Measurements from ENCODE around the gene GPR32.
"Not testable (repeated sequence)": the region's sequence is repeated elsewhere in the genome, so short reads cannot be mapped to it uniquely, and the experiment has no call there.

The GPR32 gene

GRCh38 chr19:50797781-50798658 lies 27.8 kb downstream of the GPR32 start:
- Mint-ChIP-seq H3K27ac (no peak overlapping the region), H3K27me3 (no peaks in the 10 kb centered on the region), H3K4me1 (ENCODE audit: low read depth) (peaks cover 25% of the 10 kb centered on the region), H3K36me3 (peaks cover 12% of the 10 kb centered on the region), H3K9me3 (ENCODE audit: low read depth) (no peaks in the 10 kb centered on the region), H3K4me3 (no peak overlapping the region)

DNA sequence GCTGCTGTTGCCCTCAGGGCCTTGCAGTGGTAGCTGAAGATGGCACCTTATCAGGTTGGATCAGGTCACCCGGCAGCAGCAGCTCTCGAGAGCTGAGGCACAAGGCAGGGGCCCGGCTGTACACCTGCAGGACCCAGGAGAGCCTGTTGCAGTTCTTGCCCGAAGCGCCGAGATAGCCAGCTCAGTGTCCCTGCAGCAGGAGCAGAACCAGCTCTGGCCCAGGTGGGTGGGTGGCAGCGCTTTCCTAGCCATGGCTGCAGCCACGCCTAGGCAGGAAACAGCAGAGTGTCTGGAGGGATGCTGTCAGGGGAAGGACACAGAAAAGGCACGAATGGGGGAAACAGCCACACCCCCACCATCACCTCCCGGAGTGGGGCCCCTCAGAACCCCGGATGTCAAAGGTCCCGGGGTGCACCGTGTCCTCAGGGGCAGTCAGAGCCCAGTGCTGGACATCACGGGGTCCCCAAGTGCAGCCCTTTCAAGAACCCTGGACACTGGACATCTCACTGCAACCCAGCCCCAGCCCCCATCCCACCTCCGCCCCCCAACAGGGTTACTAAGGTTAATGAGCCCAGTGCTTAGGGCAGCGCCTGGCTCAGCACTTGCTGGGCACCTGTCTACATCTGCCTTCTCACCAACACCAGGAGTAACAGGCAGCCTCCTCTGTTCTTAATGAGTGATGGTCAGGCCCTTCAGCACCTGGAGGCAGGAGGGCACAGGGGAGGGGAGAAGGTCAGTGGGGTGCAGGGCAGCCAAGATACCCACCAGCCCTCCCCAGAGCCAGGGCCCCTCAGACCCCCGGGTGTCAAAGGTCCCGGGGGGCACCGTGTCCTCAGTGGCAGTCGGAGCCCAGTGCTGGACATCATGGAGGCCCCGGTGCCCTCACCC lies 28.6 kb downstream of the GPR32 start:
- no peaks in the 10 kb centered on the region for H3K27me3 Mint-ChIP-seq
- no peaks in the 10 kb centered on the region for H3K9me3 Mint-ChIP-seq (ENCODE audit: low read depth)
- H3K4me3 Mint-ChIP-seq = no peak overlapping the region
- peaks cover 16% of the 10 kb centered on the region for H3K36me3 Mint-ChIP-seq
- H3K27ac Mint-ChIP-seq = no peak overlapping the region
- peaks cover 32% of the 10 kb centered on the region for H3K4me1 Mint-ChIP-seq (ENCODE audit: low read depth)

DNA sequence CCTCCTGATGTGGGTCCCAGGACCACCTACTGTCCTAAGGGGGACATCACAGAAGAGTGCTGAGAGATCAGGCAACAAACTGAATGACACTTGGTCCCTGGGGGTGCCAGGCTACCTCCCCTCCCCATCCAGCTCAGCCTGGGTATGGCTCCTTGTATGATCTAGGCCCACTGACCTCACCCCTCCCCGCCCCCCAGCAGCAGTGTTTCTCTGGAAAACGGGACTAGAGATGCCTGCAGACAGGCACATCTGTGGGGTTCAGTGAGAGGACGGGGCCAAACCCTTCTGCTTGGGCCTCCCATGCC lies 29.2 kb downstream of the GPR32 start:
- Mint-ChIP-seq H3K27me3 (no peaks in the 10 kb centered on the region), H3K36me3 (peaks cover 16% of the 10 kb centered on the region), H3K4me3 (no peak overlapping the region), H3K9me3 (ENCODE audit: low read depth) (no peaks in the 10 kb centered on the region), H3K4me1 (ENCODE audit: low read depth) (peaks cover 28% of the 10 kb centered on the region), H3K27ac (no peak overlapping the region)

DNA sequence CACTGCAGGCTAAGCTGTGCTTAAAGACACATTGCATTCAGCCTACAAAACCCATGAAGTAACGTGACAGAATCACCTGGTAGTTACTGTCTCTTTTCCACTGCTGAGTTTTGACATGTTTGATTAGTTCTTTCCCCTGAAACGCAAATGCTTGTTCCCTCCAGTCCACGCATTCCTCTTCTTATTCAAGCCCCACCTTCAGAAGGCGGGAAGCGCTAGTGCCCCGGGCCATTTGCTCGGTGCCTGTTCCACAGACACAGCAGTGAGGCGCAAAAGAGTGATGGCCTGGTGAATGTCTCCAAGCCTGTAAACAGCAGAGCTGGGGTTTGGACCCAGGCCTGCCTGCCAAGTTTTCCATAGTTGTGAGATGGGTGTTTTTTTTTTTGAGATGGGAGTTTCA lies 30.8 kb downstream of the GPR32 start:
- H3K9me3 Mint-ChIP-seq (ENCODE audit: low read depth) = no peaks in the 10 kb centered on the region
- peak overlapping the region; percentile 72 for H3K4me3 Mint-ChIP-seq
- H3K36me3 Mint-ChIP-seq = peaks cover 16% of the 10 kb centered on the region
- H3K27me3 Mint-ChIP-seq = no peaks in the 10 kb centered on the region
- H3K27ac Mint-ChIP-seq = peak overlapping the region; percentile 81
- peaks cover 39% of the 10 kb centered on the region for H3K4me1 Mint-ChIP-seq (ENCODE audit: low read depth)

GRCh38 chr19:50803633-50804419 lies 33.6 kb downstream of the GPR32 start:
- peak overlapping the region; percentile 100 for H3K27ac Mint-ChIP-seq
- no peaks in the 10 kb centered on the region for H3K9me3 Mint-ChIP-seq (ENCODE audit: low read depth)
- peaks cover 16% of the 10 kb centered on the region for H3K36me3 Mint-ChIP-seq
- H3K27me3 Mint-ChIP-seq = no peaks in the 10 kb centered on the region
- H3K4me3 Mint-ChIP-seq = peak overlapping the region; percentile 96
- peaks cover 39% of the 10 kb centered on the region for H3K4me1 Mint-ChIP-seq (ENCODE audit: low read depth)

GRCh38 chr19:50804420-50805272 lies 34.4 kb downstream of the GPR32 start:
- Mint-ChIP-seq H3K27ac (peak overlapping the region; percentile 100), H3K4me1 (ENCODE audit: low read depth) (peaks cover 39% of the 10 kb centered on the region), H3K36me3 (peaks cover 16% of the 10 kb centered on the region), H3K4me3 (peak overlapping the region; percentile 96), H3K9me3 (ENCODE audit: low read depth) (no peaks in the 10 kb centered on the region), H3K27me3 (no peaks in the 10 kb centered on the region)

DNA sequence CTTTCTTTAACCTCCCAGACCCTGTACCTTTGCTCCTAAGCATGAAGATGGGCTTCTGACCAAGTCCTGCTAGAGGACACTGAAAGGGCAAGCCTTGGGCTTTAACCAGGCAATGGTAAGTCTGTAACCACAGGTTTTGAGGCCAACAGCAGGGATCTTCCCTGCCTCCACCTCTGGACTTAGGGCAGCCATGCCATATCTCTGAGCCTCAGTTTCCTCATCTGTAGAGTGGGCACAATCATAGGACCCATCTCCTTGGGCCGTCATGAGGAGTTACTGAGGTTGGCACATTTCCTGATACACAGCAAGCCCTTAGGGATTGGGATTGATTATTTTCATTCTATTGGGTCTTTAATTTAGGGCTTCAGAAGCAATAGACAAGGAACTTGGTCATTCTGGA lies 38.6 kb downstream of the GPR32 start:
- Mint-ChIP-seq H3K4me1 (ENCODE audit: low read depth) (peaks cover 13% of the 10 kb centered on the region), H3K27ac (no peak overlapping the region), H3K4me3 (no peak overlapping the region), H3K27me3 (peaks cover 4% of the 10 kb centered on the region), H3K9me3 (ENCODE audit: low read depth) (no peaks in the 10 kb centered on the region), H3K36me3 (no peaks in the 10 kb centered on the region)

DNA sequence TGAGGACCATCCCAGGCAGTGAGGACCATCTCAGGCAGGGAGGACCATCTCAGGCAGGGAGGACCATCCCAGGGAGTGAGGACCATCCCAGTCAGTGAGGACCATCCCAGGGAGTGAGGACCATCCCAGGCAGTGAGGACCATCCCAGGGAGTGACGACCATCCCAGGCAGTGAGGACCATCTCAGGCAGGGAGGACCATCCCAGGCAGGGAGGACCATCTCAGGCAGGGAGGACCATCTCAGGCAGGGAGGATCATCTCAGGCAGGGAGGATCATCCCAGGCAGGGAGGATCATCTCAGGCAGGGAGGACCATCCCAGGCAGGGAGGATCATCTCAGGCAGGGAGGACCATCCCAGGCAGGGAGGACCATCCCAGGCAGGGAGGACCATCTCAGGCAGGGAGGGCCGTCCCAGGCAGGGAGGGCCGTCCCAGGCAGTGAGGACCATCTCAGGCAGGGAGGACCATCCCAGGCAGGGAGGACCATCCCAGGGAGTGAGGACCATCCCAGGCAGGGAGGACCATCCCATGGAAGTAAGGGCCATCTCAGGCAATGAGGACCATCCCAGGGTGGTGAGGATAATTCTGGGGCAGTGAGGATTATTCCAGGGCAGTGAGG lies 41.5 kb downstream of the GPR32 start:
- H3K36me3 Mint-ChIP-seq; H3K9me3 Mint-ChIP-seq (ENCODE audit: low read depth); H3K4me1 Mint-ChIP-seq (ENCODE audit: low read depth); H3K4me3 Mint-ChIP-seq; H3K27ac Mint-ChIP-seq: not testable (repeated sequence)
- H3K27me3 Mint-ChIP-seq = peaks cover 21% of the 10 kb centered on the region

DNA sequence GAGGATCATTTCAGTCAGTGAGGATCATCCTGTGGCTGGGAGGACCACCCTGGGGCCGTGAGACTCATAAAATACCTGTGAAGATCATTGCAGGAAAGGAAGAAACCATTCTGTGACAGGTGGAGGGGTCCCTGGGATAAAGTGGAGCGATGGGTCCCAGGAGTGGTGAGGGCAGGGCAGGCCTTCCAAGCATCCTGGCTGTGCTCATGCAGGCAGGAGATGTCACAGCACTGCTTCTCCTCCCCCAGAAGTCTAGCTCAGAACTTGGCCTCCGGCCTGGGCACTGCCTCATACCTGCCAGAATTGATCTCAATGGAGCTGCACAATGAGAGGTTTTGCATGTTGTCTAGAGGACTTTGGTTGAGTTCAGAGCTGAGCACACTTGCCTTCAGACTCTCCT lies 42.2 kb downstream of the GPR32 start:
- Mint-ChIP-seq H3K9me3 (ENCODE audit: low read depth) (no peaks in the 10 kb centered on the region), H3K27me3 (peaks cover 24% of the 10 kb centered on the region), H3K4me3 (no peak overlapping the region), H3K4me1 (ENCODE audit: low read depth) (peaks cover 10% of the 10 kb centered on the region), H3K36me3 (no peaks in the 10 kb centered on the region), H3K27ac (no peak overlapping the region)

DNA sequence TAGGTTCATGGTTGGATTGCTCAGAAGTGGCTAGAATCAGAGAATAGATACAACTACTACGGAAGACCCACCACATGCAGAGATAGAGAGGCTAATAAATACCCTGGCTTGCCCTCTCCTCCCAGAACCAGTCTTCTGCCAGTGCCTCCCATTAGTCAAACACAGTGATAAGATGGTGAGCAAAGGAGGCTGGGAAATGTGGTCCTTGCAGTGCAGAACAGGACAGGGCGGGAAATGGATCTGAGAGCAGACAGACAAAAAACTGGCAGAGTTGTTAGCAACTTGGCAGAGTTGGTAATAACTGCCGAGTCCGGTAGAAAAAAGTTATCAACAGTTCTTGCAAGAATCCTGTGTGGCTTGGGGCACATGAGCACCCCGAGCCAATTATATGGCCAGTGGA lies 44.6 kb downstream of the GPR32 start:
- H3K4me1 Mint-ChIP-seq (ENCODE audit: low read depth) = peaks cover 27% of the 10 kb centered on the region
- peaks cover 35% of the 10 kb centered on the region for H3K27me3 Mint-ChIP-seq
- no peak overlapping the region for H3K4me3 Mint-ChIP-seq
- H3K36me3 Mint-ChIP-seq = peaks cover 2% of the 10 kb centered on the region
- H3K27ac Mint-ChIP-seq = no peak overlapping the region
- H3K9me3 Mint-ChIP-seq (ENCODE audit: low read depth) = no peaks in the 10 kb centered on the region

DNA sequence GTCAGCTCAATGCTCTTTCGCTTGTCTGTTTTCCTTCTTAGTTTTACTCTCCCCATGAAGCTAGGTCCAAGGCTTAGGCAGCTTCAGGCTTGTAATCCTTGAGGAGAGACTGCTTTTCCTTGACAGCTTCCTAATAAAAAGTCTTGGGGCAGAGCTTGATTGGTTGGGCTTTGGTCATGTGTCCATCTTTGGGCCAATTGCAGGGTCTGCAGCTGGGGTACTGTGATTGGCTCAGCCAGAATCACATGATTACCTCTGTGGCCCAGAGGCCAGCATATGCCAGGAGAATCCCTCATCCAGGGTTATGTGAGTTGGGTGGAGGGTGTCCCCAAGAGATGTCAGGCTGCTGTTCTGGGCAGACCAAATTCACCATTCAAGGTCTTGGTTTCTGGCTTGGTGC lies 45.2 kb downstream of the GPR32 start:
- H3K9me3 Mint-ChIP-seq (ENCODE audit: low read depth) = no peaks in the 10 kb centered on the region
- H3K4me3 Mint-ChIP-seq = no peak overlapping the region
- H3K36me3 Mint-ChIP-seq = peaks cover 2% of the 10 kb centered on the region
- H3K27me3 Mint-ChIP-seq = peaks cover 41% of the 10 kb centered on the region
- no peak overlapping the region for H3K27ac Mint-ChIP-seq
- peaks cover 33% of the 10 kb centered on the region for H3K4me1 Mint-ChIP-seq (ENCODE audit: low read depth)

- Mint-ChIP-seq H3K27me3 (peaks cover 50% of the 10 kb centered on the region), H3K36me3 (peaks cover 2% of the 10 kb centered on the region), H3K27ac (no peak overlapping the region), H3K9me3 (ENCODE audit: low read depth) (no peaks in the 10 kb centered on the region), H3K4me1 (ENCODE audit: low read depth) (peaks cover 39% of the 10 kb centered on the region), H3K4me3 (peak overlapping the region; percentile 77)
Measured at GRCh38 chr19:50817941-50818858, 47.9 kb downstream of the GPR32 start.

GRCh38 chr19:50818859-50819472 lies 48.7 kb downstream of the GPR32 start:
- peaks cover 2% of the 10 kb centered on the region for H3K36me3 Mint-ChIP-seq
- no peak overlapping the region for H3K27ac Mint-ChIP-seq
- peaks cover 50% of the 10 kb centered on the region for H3K27me3 Mint-ChIP-seq
- H3K4me3 Mint-ChIP-seq = peak overlapping the region; percentile 77
- H3K9me3 Mint-ChIP-seq (ENCODE audit: low read depth) = no peaks in the 10 kb centered on the region
- H3K4me1 Mint-ChIP-seq (ENCODE audit: low read depth) = peaks cover 39% of the 10 kb centered on the region

All from activated naive CD8-positive, alpha-beta T cell (primary cell).